Keratinocyte (primary cell): ENCODE results near the gene ANKRD60.

ENCODE experiments used
- CTCF ChIP-seq, 3 experiments: IDR thresholded peaks in 1 of 3; conservative IDR thresholded peaks in 1 of 3; optimal IDR thresholded peaks in 1 of 3; 2 replicates in 2 of 3; 3 replicates in 1 of 3; pipeline versions ENCODE3 to v1.5.1; 2011; ENCODE audit warnings: low read length in 3 of 3, mild to moderate bottlenecking in 3 of 3, moderate library complexity in 2 of 3, control low read depth in 1 of 3, inconsistent platforms in 1 of 3; ENCODE audit not compliant: insufficient read depth in 2 of 3; ENCODE audit errors: extremely low read depth in 1 of 3
- EZH2 ChIP-seq: IDR thresholded peaks from one replicate; pipeline ENCODE4 v1.6.1; 2012; ENCODE audit warnings: inconsistent platforms, mild to moderate bottlenecking, low read length, moderate library complexity

GRCh38 chr20:58264271-58264670, 35.8 kb upstream of the ANKRD60 start:
- no peak for TF ChIP-seq CTCF (optimal IDR thresholded peaks at IDR 0.05 in 1 of 3, IDR thresholded peaks at IDR 0.05 in 1 of 3, conservative IDR thresholded peaks at IDR 0.05 in 1 of 3; ENCODE audit: extremely low read depth in 1 of 3, insufficient read depth in 2 of 3, low read length in 3 of 3)
- TF ChIP-seq EZH2, result no peak
